Measurements from ENCODE around the gene HMOX1.
"Not testable (repeated sequence)": the region's sequence is repeated elsewhere in the genome, so short reads cannot be mapped to it uniquely, and the experiment has no call there.

Gene HMOX1

GRCh38 chr22:35380013-35380412, 883 bp upstream of the HMOX1 start:
- DNase-seq (ENCODE audit: low spot score): no peak

GRCh38 chr22:35381424-35382009, 621 bp downstream of the HMOX1 start:
- no peak for DNase-seq (ENCODE audit: low spot score)

GRCh38 chr22:35383679-35384071, 2.8 kb downstream of the HMOX1 start:
- DNase-seq (ENCODE audit: low spot score): no peak

- no peak for DNase-seq (ENCODE audit: low spot score)
Observed at GRCh38 chr22:35384527-35384926, 3.6 kb downstream of the HMOX1 start.

DNA sequence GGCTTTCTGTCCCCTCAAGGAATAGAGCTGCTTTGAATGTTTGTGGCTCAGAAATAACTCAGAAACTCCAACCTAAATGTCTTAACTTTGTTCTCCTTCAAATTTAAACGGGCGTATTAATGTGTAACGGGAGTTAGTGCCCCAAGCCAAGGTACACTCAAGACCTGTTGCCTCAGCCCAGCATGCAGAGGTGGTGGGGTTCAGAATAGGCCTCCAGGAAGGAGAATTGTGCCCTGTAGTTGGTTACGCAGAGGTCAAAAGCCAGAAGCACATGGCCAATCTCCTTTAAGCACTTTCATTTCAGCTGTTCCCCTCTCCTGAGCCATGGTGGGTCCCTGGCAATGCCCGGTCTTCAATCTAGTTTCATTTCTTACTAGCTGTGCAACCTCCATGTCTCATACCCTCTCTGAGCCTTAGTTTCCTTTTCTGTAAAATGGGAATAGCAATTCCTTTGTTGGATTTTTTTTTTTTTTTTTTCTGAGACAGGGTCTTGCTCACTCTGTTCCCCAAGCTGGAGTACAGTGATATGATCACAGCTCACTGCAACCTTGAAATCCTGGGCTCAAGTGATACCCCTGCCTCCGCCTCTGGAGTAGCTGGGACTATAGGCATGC, 4.2 kb downstream of the HMOX1 start:
- DNase-seq (ENCODE audit: low spot score): no peak

GRCh38 chr22:35386670-35387288, 5.9 kb downstream of the HMOX1 start:
- no peak for DNase-seq (ENCODE audit: low spot score)

DNA sequence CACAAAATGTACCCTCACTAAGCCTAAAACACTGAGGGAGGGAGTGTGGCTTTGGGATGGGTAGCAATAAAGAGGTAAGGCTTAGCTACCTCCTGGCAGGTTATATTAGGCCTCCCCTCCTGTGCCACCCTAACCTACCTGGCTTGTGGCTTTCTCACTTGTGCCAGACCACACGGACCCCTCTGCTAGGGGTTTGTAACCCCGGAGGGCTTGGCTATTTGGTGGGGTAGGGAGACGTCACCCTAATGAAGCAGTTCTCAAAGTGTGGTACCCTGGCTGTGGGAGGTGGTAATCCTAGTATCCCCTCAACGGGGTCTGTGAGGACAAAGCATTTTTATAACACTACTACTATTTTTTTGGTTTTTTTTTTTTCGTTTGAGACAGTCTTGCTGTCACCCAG, 10.0 kb downstream of the HMOX1 start:
- DNase-seq (ENCODE audit: low spot score): no peak

- no peak for DNase-seq (ENCODE audit: low spot score)
Observed at GRCh38 chr22:35392357-35392756, 11.5 kb downstream of the HMOX1 start.

DNA sequence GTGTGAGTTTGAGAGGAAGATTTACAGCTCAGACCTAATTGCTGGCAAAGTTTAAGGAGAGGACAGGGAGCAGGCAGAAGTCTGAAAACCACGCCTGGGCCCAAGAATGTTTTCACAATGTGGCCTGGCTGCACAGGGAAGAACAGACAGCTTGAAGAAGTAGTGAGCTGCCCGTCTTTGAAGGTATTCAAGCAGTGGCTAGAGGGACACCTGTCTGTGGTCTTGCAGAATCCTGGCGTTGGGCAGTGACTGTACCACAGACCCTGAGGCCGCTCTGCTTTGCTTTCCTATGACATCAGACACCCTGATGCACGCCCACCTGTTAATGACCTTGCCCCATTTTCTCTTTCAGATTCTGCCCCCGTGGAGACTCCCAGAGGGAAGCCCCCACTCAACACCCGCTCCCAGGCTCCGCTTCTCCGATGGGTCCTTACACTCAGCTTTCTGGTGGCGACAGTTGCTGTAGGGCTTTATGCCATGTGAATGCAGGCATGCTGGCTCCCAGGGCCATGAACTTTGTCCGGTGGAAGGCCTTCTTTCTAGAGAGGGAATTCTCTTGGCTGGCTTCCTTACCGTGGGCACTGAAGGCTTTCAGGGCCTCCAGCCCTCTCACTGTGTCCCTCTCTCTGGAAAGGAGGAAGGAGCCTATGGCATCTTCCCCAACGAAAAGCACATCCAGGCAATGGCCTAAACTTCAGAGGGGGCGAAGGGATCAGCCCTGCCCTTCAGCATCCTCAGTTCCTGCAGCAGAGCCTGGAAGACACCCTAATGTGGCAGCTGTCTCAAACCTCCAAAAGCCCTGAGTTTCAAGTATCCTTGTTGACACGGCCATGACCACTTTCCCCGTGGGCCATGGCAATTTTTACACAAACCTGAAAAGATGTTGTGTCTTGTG, 12.5 kb downstream of the HMOX1 start:
- no peak for DNase-seq (ENCODE audit: low spot score)

DNA sequence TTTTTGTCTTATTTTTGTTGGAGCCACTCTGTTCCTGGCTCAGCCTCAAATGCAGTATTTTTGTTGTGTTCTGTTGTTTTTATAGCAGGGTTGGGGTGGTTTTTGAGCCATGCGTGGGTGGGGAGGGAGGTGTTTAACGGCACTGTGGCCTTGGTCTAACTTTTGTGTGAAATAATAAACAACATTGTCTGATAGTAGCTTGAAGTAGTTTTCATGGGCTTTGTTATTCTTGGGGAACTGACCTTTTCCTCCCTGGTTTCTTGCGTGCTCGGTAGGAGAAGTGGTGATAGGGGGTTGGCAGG, 13.1 kb downstream of the HMOX1 start:
- no peak for DNase-seq (ENCODE audit: low spot score)

GRCh38 chr22:35394810-35395563, 14.1 kb downstream of the HMOX1 start:
- no peak for DNase-seq (ENCODE audit: low spot score)

DNA sequence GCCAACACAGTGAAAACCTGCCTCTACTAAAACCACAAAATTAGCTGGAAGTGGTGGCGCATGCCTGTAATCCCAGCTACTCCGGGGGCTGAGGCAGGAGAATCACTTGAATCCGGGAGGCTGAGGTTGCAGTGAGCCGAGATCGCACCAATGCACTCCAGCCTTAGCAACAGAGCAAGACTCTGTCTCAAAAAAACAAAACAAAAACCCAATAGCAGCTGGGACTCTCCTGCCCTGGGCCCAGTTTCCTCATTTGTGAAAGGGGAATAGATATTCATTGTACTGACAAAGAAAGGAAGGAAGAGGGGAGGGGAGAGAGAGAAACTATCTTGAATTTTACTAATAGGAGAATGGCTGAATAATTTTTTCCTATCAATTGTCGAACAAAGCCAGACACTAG, 15.7 kb downstream of the HMOX1 start:
- DNase-seq (ENCODE audit: low spot score): not testable (repeated sequence)

DNA sequence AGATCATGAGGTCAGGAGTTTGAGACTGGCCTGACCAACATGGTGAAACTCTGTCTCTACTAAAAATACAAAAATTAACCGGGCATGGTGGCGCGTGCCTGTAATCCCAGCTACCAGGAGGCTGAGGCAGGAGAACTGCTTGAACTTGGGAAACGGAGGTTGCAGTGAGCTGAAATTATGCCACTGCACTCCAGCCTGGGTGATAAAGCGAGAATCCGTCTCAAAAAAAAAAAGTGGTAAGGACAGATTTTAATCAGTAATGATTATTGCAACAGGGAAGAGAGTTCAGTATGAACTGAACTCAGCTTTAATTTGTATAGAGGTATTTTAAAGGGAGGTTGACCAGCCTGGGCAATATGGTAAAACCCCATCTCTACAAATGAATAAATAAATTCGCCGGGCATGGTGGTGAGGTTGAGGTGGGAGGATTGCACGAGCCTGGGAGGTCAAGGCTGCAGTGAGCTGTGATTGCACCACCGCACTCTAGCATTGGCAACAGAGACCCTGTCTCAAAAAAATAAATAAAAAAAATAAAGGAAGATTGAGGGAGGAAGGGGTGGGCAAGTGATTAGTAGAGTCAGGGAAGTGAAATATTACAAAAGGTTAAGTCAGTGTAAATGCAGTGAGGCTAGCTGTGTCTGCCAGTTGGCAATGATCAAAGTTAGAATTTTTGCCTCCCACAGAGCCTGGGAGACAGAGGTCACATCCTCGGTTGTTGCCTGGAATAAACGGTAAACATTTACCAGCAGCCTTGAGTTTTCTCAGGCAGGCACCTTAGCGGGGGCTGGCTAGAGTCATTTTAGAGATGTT, 16.4 kb downstream of the HMOX1 start:
- DNase-seq (ENCODE audit: low spot score): no peak

GRCh38 chr22:35398591-35398973, 17.7 kb downstream of the HMOX1 start:
- DNase-seq (ENCODE audit: low spot score): no peak

DNA sequence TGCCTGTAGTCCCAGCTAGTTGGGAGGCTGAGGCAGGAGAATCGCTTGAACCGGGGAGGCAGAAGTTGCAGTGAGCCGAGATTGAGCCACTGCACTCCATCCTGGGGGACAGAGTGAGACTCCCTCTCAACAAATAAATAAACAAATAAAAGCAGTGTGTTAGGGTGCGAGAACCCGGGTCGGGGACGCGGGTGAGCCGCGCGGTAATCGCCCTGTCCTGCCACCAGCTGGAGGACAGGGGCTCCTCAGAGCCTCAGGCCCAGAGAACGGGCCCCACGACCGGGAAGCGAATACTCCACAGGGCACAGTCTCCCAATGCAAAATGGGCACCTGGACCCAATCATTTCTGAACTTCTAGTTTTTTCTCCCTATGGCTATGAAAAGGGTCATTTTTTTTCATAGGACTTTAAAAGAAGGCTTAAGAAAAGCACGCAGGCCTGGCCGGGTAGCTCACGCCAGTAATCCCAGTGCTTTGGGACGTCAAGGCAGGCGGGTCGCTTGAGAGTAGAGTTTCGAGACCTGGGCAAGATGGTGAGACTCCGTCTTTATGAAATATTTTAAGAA, 18.3 kb downstream of the HMOX1 start:
- no peak for DNase-seq (ENCODE audit: low spot score)

- peak; percentile 100 for DNase-seq (ENCODE audit: low spot score)
Observed at GRCh38 chr22:35399678-35400500, 19.0 kb downstream of the HMOX1 start, which contains the start of gene MCM5. TSS of gene MCM5 (plus strand) at chr22:35400140. CDS start at chr22:35400439, 299 bp downstream.

DNA sequence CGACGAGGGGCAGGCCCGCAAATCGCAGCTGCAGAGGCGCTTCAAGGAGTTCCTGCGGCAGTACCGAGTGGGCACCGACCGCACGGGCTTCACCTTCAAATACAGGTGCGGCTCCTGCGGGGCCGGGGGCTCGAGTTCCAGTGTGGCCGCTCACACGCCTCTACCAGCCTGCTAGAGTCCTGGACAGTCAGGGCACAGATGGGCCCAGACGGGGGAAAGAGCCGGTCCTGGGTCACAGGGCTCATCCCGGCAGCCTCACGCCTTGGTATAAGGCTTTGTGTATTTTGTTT, 19.6 kb downstream of the HMOX1 start:
- DNase-seq (ENCODE audit: low spot score): no peak

GRCh38 chr22:35401863-35402262, 21.0 kb downstream of the HMOX1 start:
- DNase-seq (ENCODE audit: low spot score): no peak

DNA sequence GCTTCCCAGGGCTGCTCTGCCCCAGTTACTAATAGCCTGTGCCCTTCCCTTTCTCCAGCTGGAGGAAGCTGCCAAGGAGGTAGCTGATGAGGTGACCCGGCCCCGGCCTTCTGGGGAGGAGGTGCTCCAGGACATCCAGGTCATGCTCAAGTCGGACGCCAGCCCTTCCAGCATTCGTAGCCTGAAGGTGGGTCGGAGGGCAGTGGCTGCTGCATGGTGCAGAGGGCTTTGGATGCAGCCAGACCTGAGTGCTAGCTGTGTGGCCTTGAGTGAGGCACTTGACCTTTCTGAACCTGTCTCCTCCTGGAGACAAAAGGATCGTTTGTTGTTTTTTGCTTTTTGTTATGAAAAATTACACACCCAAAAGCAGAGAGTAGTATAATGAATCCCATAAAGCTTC, 22.5 kb downstream of the HMOX1 start:
- no peak for DNase-seq (ENCODE audit: low spot score)

GRCh38 chr22:35404176-35404575, 23.3 kb downstream of the HMOX1 start:
- no peak for DNase-seq (ENCODE audit: low spot score)

Measured in iPS-NIHi11 (cell line).